A549 (cell line): ENCODE data around the gene IGFN1. TPM values are rescaled to one million over a fixed set of nuclear protein-coding genes. Genes with fewer than 3 reads are reported as not detected.

ENCODE experiments used
- ATAC-seq, 2 experiments: fragments of 200-7000 bp in 1 of 2; fragments of >200 bp in 1 of 2; cut with Nextera tagmentation in 1 of 2; cut with Tn5 transposase in 1 of 2; 3 replicates each; pipeline versions ENCODE4 v1.8.0 to v1.9.1; 2018 to 2020; ENCODE audit warnings: mild to moderate bottlenecking in 1 of 2, moderate library complexity in 1 of 2
- CTCF ChIA-PET: fragments of 300-600 bp; sonication (Branson Sonifier 250); formaldehyde crosslinking; extraction: SDS; loops from one replicate; lab custom pipeline; 2021; ENCODE audit warnings: antibody characterized with exemption, inconsistent platforms; lab: Yijun Ruan, JAX
- POLR2A ChIA-PET: fragments of 350-600 bp; formaldehyde crosslinking; extraction: SDS; loops from one replicate; lab custom pipeline; 2021; ENCODE audit warnings: antibody characterized with exemption, inconsistent platforms; lab: Yijun Ruan, JAX
- DNase-seq, 2 experiments: peaks; one replicate each; pipeline versions ENCODE4 v3.0.0 to v3.0.0-alpha.2; 2011 to 2016; ENCODE audit warnings: low read depth in 1 of 2, low spot score in 1 of 2
- FAIRE-seq: peaks from 2 replicates; lab custom pipeline; 2011; peaks lifted over from hg19 to GRCh38; lab: Jason Lieb, UNC
- H3K27ac ChIP-seq, 2 experiments: fragments of >200 bp; sonication (Bioruptor Twin); formaldehyde crosslinking; 3 replicates each; pipeline ENCODE4 v1.5.1; 2016 to 2017
- H3K4me1 ChIP-seq: fragments of >200 bp; sonication (Bioruptor Twin); formaldehyde crosslinking; 3 replicates; pipeline ENCODE4 v1.6.1; 2016
- H3K4me2 ChIP-seq: fragments of >200 bp; sonication (Bioruptor Twin); formaldehyde crosslinking; 3 replicates; pipeline ENCODE4 v1.6.1; 2016
- H3K4me3 ChIP-seq: fragments of >200 bp; sonication (Bioruptor Twin); formaldehyde crosslinking; 3 replicates; pipeline ENCODE4 v1.5.1; 2016
- H3K9me3 ChIP-seq: fragments of >200 bp; sonication (Bioruptor Twin); formaldehyde crosslinking; 3 replicates; pipeline ENCODE4 v1.6.1; 2016
- CBX2 ChIP-seq: fragments of 200-600 bp; sonication (generic); IDR thresholded peaks from 2 replicates; pipeline ENCODE4 v1.6.1; 2016; ENCODE audit warnings: low read depth, mild to moderate bottlenecking, borderline replicate concordance
- EP300 ChIP-seq, 2 experiments: fragments of >200 bp; sonication (Bioruptor Twin); formaldehyde crosslinking; IDR thresholded peaks; 2 replicates in 1 of 2; 3 replicates in 1 of 2; pipeline ENCODE4 v1.6.1; 2016 to 2017
- FOXS1 ChIP-seq: fragments of 250-450 bp; sonication (Bioruptor Pico); IDR thresholded peaks from 2 replicates; pipeline ENCODE4 v1.5.0; 2020; ENCODE audit warnings: mild to moderate bottlenecking, moderate library complexity
- GATA3 ChIP-seq: IDR thresholded peaks from 2 replicates; pipeline ENCODE4 v1.6.1; 2012; ENCODE audit warnings: borderline replicate concordance
- HDAC2 ChIP-seq: fragments of 200-600 bp; sonication (generic); IDR thresholded peaks from 2 replicates; pipeline ENCODE4 v1.6.1; 2016
- HEYL ChIP-seq: fragments of 250-450 bp; sonication (Bioruptor Pico); IDR thresholded peaks from 2 replicates; pipeline ENCODE4 v1.8.0; 2021; ENCODE audit warnings: mild to moderate bottlenecking, moderate library complexity
- HOXA7 ChIP-seq: fragments of 250-450 bp; sonication (Bioruptor Pico); IDR thresholded peaks from 2 replicates; pipeline ENCODE4 v1.5.0; 2020; ENCODE audit warnings: mild to moderate bottlenecking, moderate library complexity
- HOXB5 ChIP-seq: fragments of 250-450 bp; sonication (Bioruptor Pico); IDR thresholded peaks from 2 replicates; pipeline ENCODE4 v1.5.0; 2020; ENCODE audit warnings: mild to moderate bottlenecking, moderate library complexity
- MAZ ChIP-seq: fragments of 150-350 bp; IDR thresholded peaks from 2 replicates; pipeline ENCODE4 v1.6.1; 2014; ENCODE audit warnings: antibody characterized with exemption, low read depth, low read length, borderline replicate concordance
- NR3C1 ChIP-seq: fragments of >200 bp; sonication (Bioruptor Twin); formaldehyde crosslinking; IDR thresholded peaks from 3 replicates; pipeline ENCODE4 v1.6.1; 2017
- POLR2A ChIP-seq: IDR thresholded peaks from 2 replicates; pipeline ENCODE4 v1.6.1; 2012; ENCODE audit warnings: mild to moderate bottlenecking, low read length
- POLR2AphosphoS2 ChIP-seq: conservative IDR thresholded peaks from 2 replicates; pipeline ENCODE4 v1.6.1; 2012; ENCODE audit warnings: low read length, improper control_type of control experiment, inconsistent platforms
- RAD21 ChIP-seq, 2 experiments: fragments of >200 bp in 1 of 2; sonication (Bioruptor Twin) in 1 of 2; formaldehyde crosslinking in 1 of 2; IDR thresholded peaks in 1 of 2; conservative IDR thresholded peaks in 1 of 2; 2 replicates in 1 of 2; 3 replicates in 1 of 2; pipeline ENCODE4 v1.6.1; 2012 to 2018; ENCODE audit warnings: inconsistent platforms in 1 of 2
- RFX5 ChIP-seq: fragments of 450-650 bp; IDR thresholded peaks from 2 replicates; pipeline ENCODE4 v1.7.1; 2014; ENCODE audit warnings: antibody characterized with exemption, mild to moderate bottlenecking, moderate library complexity
- SREBF2 ChIP-seq: fragments of 450-650 bp; IDR thresholded peaks from 2 replicates; pipeline ENCODE4 v1.6.1; 2014; ENCODE audit warnings: mild to moderate bottlenecking, moderate library complexity
- ZSCAN20 ChIP-seq: fragments of 250-450 bp; sonication (Bioruptor Pico); IDR thresholded peaks from 2 replicates; pipeline ENCODE4 v1.8.0; 2022; ENCODE audit warnings: mild to moderate bottlenecking, moderate library complexity
- WGBS: methylation state at CpG from one replicate; pipeline ENCODE4 v1.1.6; 2017; ENCODE audit errors: missing lambda C conversion rate; 5-methylcytosine and 5-hydroxymethylcytosine counted together
- polyA plus RNA-seq, 4 experiments: library from polyadenylated mRNA; depleted of rRNA in 3 of 4; stranded (reverse); fragments of >200 nt; fragmentation: RNase III in 1 of 4; extraction: RNeasy Plus Mini Kit Qiagen cat#74134 plus additional on column Dnase treatment in 1 of 4; gene quantifications; 2 replicates in 3 of 4; 3 replicates in 1 of 4; pipeline ENCODE4 v1.2.3, GENCODE V29; 2011 to 2017
- TF ChIP-seq, protein P1 (sequence below): IDR thresholded peaks from 2 replicates; pipeline ENCODE4 v1.6.1; 2012
- TF ChIP-seq, protein P2 (sequence below): fragments of 200-600 bp; sonication (generic); IDR thresholded peaks from 2 replicates; pipeline ENCODE4 v1.6.1; 2016; ENCODE audit warnings: antibody characterized with exemption, mild to moderate bottlenecking, moderate library complexity
- TF ChIP-seq, protein P3 (sequence below): fragments of 150-350 bp; IDR thresholded peaks from 2 replicates; pipeline ENCODE4 v1.6.1; 2014; ENCODE audit warnings: low read depth, mild to moderate bottlenecking, low read length
- TF ChIP-seq, protein P4 (sequence below): fragments of >200 bp; sonication (Bioruptor Twin); formaldehyde crosslinking; IDR thresholded peaks from 3 replicates; pipeline ENCODE4 v1.5.1; 2016

IGFN1 gene
- polyA plus RNA-seq, 2 of the 4 experiments (the other 2 are of a cell fraction): 0.03 to 4.7 TPM

DNA sequence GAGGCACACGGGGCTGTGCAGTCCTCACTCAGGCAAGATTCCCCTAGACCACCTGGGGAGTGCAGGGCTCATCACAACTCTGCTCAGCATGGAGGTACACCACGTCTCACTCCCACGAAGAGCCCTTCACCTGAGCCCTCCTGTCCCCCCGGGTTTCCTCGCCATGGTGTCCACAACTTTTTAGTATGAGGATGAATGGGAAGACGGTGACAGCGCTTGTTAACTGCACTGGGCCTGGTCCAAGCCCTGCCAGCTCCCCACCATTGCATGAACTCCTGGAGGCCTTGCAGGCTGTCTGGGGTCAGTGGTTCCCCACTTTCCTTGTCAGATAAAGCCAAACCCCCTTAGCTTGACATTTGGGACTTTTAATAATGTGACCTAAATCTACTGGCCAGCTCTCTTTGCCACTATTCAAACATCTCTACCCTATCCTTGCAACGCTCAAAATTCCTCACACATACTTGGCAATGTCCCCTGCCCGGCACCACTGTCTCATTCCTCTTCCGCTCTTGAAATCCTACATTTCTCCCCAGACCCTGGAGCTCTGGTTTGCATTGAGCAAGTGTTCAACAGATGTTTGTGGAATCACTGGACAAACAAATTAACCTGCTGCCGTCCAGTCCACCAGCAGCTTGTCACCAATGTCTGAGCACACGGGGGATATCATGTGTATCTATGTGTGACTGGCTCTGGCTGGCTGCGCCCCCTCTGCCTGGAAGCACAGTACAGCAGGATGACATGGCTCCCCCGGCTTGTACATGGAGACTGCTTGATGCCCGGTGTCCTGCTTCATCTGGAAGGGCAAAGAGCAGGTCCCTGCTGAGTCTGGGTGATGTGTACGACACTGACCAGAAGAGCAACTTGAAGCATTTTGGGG, 47.5 kb upstream of the IGFN1 start:
- Histone ChIP-seq H3K4me3 (no peak overlapping the region), H3K27ac (no peak overlapping the region)
- ATAC-seq (no peak), FAIRE-seq (no peak)
- no peak for TF ChIP-seq NR3C1
- TF ChIP-seq, all 56 proteins: peak for 0
- ChIA-PET POLR2A (no interaction called here), CTCF (interaction anchor here (0.6 to 2.1 kb wide), 10 partner anchors 10 to 510 kb away, joined by 3 to 7 read pairs (median 4); partner anchors contain the start of gene ASCL5)
- Histone ChIP-seq H3K4me1 (peaks cover 4% of the 10 kb centered on the region; the same call in 1 of the 3 replicates), H3K9me3 (no peaks in the 10 kb centered on the region), H3K4me2 (no peak overlapping the region)
- no peak for DNase-seq
- WGBS: 92% methylated on average over 15 of the region's 16 CpGs

- no peaks in the 10 kb centered on the region for H3K4me1 ChIP-seq
- no peaks in the 10 kb centered on the region for H3K9me3 ChIP-seq
- TF ChIP-seq POLR2AphosphoS2: no peak
- TF ChIP-seq RAD21 (conservative IDR thresholded peaks at IDR 0.05 in 1 of 2, IDR thresholded peaks at IDR 0.05 in 1 of 2): no peak
- no peak for TF ChIP-seq HOXB5
- TF ChIP-seq HEYL (CRISPR knock-in tag): no peak
- TF ChIP-seq, all 56 proteins: peak for 0
- CTCF ChIA-PET: interaction anchor here (1.2 to 1.5 kb wide), 3 partner anchors 9 to 27 kb away, joined by 3 to 6 read pairs (median 3); partner anchors contain the start of gene TMEM9
- POLR2A ChIA-PET: no interaction called here
- FAIRE-seq (no peak), DNase-seq (no peak), ATAC-seq (no peak)
- H3K4me2 ChIP-seq: no peak overlapping the region
- WGBS: 87% methylated on average over 18 of the region's 18 CpGs
- no peak overlapping the region for H3K4me3 ChIP-seq
- H3K27ac ChIP-seq: no peak overlapping the region
Measured at GRCh38 chr1:201143726-201144635, 46.6 kb upstream of the IGFN1 start.

DNA sequence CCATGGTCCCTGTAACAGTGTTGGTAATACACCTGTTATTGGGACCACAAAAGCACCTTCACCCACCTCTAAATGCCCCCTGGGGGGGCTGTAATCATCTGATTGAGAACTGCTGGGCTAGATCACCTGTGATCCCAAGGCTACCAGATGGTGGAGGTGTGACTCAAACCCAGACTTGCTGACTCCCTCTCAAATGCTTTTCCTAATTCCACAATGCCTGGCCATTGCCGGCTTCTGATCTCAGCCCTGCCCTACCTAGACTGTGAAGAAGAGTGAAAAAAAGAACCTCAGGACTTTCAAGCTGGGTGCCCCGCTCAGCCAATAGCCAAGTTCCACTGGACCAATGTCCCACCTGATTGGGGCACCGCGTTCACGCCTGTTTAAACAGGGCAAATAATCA, 45.9 kb upstream of the IGFN1 start:
- no peaks in the 10 kb centered on the region for H3K4me1 ChIP-seq
- CTCF ChIA-PET: interaction anchor here (1.2 kb wide), 1 partner anchor 9 kb away, joined by 3 read pairs; the partner anchor contains the start of gene TMEM9
- DNase-seq (no peak), ATAC-seq (no peak), FAIRE-seq (no peak)
- H3K4me3 ChIP-seq: no peak overlapping the region
- POLR2A ChIA-PET: no interaction called here
- no peak overlapping the region for H3K4me2 ChIP-seq
- WGBS: 80% methylated on average over 5 of the region's 5 CpGs
- H3K27ac ChIP-seq: no peak overlapping the region
- H3K9me3 ChIP-seq: no peaks in the 10 kb centered on the region
- no peak for TF ChIP-seq FOXS1
- TF ChIP-seq SREBF2: no peak
- no peak for TF ChIP-seq ZSCAN20 (CRISPR knock-in tag)
- TF ChIP-seq HDAC2: no peak
- TF ChIP-seq HEYL (CRISPR knock-in tag): no peak
- TF ChIP-seq, protein P1, sequence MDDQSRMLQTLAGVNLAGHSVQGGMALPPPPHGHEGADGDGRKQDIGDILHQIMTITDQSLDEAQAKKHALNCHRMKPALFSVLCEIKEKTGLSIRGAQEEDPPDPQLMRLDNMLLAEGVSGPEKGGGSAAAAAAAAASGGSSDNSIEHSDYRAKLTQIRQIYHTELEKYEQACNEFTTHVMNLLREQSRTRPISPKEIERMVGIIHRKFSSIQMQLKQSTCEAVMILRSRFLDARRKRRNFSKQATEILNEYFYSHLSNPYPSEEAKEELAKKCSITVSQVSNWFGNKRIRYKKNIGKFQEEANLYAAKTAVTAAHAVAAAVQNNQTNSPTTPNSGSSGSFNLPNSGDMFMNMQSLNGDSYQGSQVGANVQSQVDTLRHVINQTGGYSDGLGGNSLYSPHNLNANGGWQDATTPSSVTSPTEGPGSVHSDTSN: no peak
- TF ChIP-seq, protein P2, sequence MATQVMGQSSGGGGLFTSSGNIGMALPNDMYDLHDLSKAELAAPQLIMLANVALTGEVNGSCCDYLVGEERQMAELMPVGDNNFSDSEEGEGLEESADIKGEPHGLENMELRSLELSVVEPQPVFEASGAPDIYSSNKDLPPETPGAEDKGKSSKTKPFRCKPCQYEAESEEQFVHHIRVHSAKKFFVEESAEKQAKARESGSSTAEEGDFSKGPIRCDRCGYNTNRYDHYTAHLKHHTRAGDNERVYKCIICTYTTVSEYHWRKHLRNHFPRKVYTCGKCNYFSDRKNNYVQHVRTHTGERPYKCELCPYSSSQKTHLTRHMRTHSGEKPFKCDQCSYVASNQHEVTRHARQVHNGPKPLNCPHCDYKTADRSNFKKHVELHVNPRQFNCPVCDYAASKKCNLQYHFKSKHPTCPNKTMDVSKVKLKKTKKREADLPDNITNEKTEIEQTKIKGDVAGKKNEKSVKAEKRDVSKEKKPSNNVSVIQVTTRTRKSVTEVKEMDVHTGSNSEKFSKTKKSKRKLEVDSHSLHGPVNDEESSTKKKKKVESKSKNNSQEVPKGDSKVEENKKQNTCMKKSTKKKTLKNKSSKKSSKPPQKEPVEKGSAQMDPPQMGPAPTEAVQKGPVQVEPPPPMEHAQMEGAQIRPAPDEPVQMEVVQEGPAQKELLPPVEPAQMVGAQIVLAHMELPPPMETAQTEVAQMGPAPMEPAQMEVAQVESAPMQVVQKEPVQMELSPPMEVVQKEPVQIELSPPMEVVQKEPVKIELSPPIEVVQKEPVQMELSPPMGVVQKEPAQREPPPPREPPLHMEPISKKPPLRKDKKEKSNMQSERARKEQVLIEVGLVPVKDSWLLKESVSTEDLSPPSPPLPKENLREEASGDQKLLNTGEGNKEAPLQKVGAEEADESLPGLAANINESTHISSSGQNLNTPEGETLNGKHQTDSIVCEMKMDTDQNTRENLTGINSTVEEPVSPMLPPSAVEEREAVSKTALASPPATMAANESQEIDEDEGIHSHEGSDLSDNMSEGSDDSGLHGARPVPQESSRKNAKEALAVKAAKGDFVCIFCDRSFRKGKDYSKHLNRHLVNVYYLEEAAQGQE: no peak
- TF ChIP-seq, protein P3, sequence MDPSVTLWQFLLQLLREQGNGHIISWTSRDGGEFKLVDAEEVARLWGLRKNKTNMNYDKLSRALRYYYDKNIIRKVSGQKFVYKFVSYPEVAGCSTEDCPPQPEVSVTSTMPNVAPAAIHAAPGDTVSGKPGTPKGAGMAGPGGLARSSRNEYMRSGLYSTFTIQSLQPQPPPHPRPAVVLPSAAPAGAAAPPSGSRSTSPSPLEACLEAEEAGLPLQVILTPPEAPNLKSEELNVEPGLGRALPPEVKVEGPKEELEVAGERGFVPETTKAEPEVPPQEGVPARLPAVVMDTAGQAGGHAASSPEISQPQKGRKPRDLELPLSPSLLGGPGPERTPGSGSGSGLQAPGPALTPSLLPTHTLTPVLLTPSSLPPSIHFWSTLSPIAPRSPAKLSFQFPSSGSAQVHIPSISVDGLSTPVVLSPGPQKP: no peak
- TF ChIP-seq RFX5: no peak
- TF ChIP-seq HOXA7 (CRISPR knock-in tag): no peak
- no peak for TF ChIP-seq HOXB5
- TF ChIP-seq, protein P4, sequence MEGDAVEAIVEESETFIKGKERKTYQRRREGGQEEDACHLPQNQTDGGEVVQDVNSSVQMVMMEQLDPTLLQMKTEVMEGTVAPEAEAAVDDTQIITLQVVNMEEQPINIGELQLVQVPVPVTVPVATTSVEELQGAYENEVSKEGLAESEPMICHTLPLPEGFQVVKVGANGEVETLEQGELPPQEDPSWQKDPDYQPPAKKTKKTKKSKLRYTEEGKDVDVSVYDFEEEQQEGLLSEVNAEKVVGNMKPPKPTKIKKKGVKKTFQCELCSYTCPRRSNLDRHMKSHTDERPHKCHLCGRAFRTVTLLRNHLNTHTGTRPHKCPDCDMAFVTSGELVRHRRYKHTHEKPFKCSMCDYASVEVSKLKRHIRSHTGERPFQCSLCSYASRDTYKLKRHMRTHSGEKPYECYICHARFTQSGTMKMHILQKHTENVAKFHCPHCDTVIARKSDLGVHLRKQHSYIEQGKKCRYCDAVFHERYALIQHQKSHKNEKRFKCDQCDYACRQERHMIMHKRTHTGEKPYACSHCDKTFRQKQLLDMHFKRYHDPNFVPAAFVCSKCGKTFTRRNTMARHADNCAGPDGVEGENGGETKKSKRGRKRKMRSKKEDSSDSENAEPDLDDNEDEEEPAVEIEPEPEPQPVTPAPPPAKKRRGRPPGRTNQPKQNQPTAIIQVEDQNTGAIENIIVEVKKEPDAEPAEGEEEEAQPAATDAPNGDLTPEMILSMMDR: no peak
- no peak for TF ChIP-seq NR3C1
- no peak for TF ChIP-seq GATA3
- no peak for TF ChIP-seq POLR2A
- TF ChIP-seq CBX2: no peak
- no peak for TF ChIP-seq EP300 (IDR thresholded peaks at IDR 0.05)
- TF ChIP-seq RAD21 (conservative IDR thresholded peaks at IDR 0.05 in 1 of 2, IDR thresholded peaks at IDR 0.05 in 1 of 2): no peak
- TF ChIP-seq MAZ: no peak
- TF ChIP-seq, all 56 proteins: peak for 0
